NCI-H128 (cell line): ENCODE measurements around the gene CCDC82.

Experiments
- DNase-seq: peaks from one replicate; lab custom pipeline; 2025; ENCODE audit not compliant: unreplicated experiment; lab: John Stamatoyannopoulos, UW

Gene CCDC82

GRCh38 chr11:96329855-96330510, 59.7 kb downstream of the CCDC82 start:
- no peak for DNase-seq

DNA sequence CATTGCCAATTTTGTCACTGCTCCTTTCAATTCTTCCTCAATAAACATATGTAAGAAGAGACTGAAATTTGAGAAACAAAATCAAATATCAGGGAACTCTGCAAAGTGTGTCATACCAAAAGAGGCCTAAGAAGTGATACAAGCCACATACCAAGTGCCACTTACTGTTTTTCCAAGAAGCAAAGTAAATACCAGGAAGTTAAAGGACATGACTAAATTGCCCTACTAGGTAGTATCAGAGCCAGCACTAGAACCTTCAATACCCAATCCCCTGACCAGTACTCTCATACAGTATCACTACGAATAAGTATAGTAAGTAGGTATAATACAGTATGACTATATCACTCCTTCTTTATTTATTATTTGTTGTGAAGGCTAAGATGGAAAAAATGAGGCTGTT, 60.3 kb downstream of the CCDC82 start:
- no peak for DNase-seq

- DNase-seq = no peak
Observed at GRCh38 chr11:96328395-96329010, 61.2 kb downstream of the CCDC82 start.

- DNase-seq = no peak
Observed at GRCh38 chr11:96326959-96327358, 62.8 kb downstream of the CCDC82 start.

DNA sequence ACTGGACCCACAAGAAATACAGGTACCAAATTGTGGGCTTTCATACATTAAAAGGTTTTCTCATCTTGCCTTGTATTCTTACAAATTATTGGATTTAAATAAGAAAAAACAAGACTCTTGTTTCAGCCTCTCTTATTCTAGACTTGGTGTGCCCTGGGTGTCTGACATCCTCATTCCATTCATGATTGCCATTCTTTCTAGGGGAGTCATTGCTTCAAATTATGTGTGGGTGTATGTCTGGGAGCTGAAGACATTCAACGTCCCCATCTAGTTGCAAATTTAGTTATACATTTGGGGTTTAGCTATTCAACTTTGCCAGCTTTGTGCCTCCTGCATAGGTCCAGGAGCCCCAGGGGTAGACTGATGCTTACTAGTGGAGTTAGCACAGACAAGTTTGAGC, 64.8 kb downstream of the CCDC82 start:
- DNase-seq = no peak

- DNase-seq = no peak
Observed at GRCh38 chr11:96323642-96323985, 66.1 kb downstream of the CCDC82 start.

DNA sequence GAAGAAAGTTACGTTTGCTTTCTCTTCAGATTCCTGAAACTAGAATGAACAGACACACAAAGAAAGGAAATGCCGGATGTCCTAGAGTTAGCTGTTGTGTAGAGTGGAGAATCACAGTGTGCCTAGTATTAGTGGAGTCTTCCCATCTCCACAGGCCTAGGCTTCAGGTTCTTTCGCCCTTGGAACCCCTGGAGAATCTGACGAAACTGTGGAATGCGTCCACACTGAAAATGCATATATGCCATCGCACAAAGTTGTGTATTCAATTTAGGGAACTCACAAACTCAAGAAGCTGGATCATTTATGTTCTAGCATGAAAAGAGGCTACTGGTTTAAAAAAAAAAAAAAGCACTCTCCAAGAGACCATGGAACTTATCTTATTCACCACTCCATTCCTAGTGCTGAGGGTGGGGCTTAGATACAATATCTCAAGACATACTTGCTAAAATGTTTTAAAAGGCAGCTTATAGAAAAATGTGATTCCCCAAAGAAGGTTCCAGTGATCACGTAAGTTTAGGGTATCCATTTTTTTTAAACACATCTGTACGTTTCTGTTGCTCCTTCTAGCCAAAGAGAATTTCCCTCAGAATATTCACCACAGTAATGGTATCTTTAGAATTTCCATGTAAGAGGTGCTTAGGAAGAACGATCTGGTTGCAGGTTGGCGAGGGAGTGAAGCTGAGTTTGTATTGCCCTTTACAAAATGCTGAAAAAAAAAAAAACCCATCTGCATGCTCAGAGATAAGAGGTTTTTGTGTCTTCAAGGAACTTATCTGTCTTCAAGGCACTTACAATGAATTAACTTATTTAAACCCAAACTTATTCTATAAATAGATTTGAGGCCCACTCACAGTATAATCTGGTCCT, 66.7 kb downstream of the CCDC82 start:
- DNase-seq = no peak

DNA sequence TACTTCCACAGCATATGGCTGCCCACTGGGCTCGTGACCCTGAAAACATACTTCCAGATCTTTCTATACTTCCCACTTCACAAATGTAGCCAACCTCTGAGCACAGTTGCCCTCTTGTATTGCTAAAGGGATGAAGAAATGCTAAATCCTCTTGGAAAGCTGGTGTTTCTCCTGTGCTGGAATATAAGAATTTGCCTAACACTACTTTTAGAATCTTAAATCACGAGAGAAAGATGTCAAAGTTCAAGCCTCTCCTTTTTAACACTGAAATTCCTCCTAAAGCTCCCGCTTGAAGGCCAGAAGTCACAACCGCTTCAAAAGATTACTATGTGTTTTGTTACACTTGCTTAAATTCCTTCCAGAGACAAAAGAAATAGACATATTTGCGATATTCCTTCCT, 68.6 kb downstream of the CCDC82 start:
- DNase-seq = no peak

DNA sequence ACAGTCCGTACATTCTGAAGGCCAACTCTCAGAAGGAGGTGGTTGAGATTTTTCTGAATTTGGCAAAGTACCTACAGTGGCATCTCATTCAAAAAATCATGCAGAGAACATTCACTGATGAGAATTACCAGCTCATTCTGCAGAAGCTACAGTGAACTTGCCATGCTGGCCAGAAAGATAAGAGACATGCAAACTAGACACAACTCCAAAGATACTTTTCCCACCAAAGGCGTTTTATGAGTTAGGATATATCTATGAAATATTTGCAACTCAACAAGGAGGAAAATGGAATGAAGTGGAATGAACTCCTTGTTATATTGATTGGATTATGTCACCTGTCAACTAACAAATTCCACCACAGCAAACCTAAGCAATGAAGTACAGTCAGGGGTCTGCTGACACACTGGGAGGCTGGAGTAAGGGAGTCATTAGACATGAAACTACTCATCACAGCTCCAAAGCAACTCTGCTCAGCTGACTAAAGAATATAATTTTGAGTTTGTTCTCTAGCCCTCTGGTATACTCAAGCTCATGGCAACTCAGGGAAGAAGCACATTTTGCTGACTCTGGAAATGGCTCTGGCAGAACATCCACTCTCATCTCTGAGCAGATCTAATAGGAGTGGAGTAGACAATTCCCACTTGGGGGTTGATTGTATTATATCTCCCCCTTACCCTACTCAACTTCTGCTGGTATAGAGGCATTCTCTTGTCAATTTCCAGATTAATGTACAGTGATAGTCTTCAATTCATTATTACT, 69.6 kb downstream of the CCDC82 start:
- no peak for DNase-seq

DNA sequence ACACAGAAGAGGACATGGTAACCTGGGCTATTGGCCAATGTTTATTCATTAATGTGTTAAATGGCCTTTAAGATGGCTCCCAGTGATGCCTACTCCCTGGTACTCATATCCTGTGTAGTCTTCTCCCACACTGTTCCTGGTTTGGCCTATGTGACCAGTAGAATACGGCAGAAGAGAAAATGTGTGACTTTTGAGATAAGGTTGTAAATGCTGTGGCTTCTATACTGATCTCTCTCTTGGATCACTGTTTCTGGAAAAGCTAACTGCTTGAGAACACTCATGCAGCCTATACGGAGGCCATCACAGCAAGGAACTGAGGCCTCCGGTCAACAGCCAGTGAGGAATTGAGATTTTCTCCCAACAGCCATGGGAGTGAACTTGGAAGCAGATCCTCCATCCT, 70.9 kb downstream of the CCDC82 start:
- DNase-seq = no peak

DNA sequence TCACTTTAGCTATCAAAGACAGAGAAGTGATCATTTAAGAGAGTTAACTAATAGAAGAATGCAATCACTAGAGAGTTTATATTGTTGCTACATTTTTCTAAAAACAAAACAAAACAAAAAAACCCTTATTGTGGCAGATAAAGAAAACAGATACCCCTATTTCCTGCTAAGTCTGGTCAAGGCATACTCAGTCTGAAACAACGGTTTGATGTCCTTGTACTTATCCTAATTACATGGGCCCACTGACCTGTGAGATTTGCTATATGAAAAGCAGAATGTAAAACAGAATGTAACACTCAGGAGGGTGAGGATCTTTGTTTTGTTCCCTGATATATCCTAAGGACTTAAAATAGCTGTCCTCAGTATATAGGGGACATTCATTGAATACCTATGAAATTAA, 71.3 kb downstream of the CCDC82 start:
- no peak for DNase-seq

DNA sequence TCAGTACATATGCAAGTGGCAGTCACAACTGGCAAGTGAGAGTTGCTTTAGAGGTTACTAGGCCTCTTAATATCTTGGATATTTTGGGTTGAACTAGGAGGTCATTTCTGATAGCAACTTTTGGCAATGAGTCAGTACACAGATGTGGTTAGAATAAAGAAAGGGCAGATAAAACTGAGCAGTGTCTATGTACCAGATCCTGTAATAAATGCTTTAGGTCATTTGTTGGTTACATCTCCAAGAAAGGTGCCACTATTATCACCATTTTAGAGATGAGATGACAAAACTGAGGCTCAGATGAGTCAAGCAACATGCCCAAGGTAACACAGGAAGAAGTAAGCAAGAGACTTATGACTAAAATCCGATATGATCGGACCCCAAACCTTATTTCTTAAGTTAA, 71.7 kb downstream of the CCDC82 start:
- no peak for DNase-seq

DNA sequence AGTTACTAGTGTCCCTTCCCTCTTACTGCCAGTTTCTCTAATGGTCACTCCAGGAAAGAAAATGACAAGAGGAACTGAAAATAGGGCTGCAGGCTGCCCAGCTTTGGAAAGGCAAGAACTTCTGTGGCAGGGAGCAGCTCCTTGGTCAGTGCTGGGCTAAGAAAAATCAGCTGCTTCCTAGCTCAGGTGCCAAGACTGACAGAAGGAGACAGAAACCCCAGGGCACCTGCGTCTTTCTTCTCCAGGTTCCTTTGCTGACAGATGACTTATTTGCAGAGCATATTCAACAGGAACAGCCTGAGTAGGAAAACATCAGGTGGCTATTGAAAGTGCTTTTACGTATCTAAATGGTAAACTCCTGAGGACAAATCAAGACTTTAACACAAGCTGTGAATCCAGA, 72.1 kb downstream of the CCDC82 start:
- DNase-seq = no peak

- no peak for DNase-seq
Observed at GRCh38 chr11:96316869-96317268, 72.8 kb downstream of the CCDC82 start.

GRCh38 chr11:96315476-96315875, 74.2 kb downstream of the CCDC82 start:
- no peak for DNase-seq

DNA sequence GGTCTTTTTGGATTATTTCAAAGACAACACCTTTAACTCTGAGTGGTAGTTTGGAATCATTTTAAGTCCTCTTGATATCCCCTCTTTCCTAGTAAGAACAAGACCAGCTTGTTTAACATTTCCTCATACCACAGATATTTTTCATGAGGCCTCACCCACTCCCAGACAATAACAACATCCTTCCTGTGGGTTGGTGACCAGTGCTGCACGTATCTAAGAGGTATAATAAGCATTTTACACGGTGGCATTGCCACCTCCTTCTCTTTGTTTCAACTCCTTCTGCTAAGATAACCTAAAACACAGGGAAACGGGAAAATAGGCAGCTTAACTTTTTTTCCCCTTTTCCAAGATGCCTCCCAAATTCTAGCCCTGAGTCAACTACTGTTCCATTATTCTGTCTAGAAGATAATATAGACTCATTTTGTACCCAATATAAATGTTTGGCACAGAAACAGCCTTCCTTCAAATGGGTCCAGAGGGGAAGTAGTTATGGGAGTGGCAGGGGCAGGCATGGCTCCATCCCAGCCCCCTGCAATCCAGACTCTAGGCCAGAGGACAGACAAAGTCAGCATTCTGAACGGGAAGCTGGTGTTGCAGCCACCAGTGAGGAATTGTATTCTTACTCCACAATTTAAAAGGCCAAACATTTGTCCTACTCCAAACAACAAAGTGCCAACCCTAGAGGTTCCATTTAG, 75.2 kb downstream of the CCDC82 start:
- DNase-seq = no peak

- DNase-seq = no peak
Observed at GRCh38 chr11:96313163-96313562, 76.5 kb downstream of the CCDC82 start.

GRCh38 chr11:96311120-96311568, 78.6 kb downstream of the CCDC82 start:
- DNase-seq = no peak

DNA sequence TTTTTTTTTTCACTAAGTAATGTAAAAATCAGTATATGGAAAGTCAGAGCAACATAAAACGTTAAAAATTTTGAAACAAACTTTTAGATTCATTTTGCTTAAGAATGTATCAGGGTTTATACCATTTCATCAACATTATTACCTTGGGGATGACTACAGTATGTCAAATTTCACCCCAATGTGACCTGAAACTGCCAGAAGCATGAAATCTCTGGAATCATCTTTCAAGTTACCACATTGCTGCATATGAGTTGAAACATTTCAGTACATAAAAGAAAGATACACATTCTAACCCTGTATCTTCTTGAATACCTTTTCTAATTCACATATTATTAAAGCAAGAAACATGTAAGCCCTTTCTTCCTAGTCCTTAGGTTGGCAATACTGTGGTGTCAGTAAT, 79.5 kb downstream of the CCDC82 start:
- no peak for DNase-seq

DNA sequence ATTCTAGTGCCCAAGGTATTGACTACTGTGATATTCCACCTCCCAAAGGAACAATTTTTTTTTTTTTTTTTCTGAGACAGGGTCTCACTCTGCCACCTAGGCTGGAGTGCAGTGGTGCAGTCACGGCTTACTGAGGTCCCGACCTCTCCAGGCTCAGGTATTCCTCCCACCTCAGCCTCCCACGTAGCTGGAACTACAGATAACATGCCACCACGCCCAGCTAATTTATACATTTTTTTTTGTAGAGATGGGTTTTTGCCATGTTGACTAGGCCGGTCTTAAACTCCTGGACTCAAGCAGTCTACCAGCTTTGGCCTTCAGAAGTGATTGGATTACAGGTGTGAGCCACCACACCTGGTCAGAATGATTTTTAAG, 80.1 kb downstream of the CCDC82 start:
- no peak for DNase-seq
